ENCODE data around the gene NEUROG3. TPM values are rescaled to one million over a fixed set of nuclear protein-coding genes. Genes with fewer than 3 reads are reported as not detected.

NEUROG3 gene
- total and polyA plus RNA-seq, 3 donors from 2014 or later = not detected

DNA sequence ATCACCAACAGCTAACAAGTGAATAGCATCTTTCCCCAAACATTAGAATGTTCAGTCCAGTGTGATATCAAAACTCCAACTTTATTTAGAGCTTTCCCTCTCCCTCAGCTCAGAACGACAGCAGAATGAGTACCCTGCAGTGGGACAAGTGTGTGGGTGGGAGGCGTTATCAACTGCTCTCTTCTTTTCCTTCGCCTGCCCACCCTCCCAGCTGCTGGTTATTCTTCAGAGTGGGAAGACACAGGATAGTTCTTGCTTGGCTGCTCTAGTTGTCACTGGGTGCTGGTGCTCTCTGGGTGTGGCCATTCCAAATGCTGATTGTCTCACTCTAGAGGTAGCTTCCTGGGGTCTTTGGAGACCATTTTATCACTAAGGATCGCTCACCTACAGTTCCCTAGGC, 43.1 kb upstream of the NEUROG3 start:
- TF ChIP-seq, protein P1, sequence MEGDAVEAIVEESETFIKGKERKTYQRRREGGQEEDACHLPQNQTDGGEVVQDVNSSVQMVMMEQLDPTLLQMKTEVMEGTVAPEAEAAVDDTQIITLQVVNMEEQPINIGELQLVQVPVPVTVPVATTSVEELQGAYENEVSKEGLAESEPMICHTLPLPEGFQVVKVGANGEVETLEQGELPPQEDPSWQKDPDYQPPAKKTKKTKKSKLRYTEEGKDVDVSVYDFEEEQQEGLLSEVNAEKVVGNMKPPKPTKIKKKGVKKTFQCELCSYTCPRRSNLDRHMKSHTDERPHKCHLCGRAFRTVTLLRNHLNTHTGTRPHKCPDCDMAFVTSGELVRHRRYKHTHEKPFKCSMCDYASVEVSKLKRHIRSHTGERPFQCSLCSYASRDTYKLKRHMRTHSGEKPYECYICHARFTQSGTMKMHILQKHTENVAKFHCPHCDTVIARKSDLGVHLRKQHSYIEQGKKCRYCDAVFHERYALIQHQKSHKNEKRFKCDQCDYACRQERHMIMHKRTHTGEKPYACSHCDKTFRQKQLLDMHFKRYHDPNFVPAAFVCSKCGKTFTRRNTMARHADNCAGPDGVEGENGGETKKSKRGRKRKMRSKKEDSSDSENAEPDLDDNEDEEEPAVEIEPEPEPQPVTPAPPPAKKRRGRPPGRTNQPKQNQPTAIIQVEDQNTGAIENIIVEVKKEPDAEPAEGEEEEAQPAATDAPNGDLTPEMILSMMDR (IDR thresholded peaks at IDR 0.05) = no peak
- no peak for TF ChIP-seq POLR2A (IDR thresholded peaks at IDR 0.05)
- Histone ChIP-seq H3K27me3 (no peaks in the 10 kb centered on the region), H3K4me1 (no peaks in the 10 kb centered on the region), H3K27ac (no peak overlapping the region), H3K36me3 (ENCODE audit: low read depth, missing control alignments) (no peaks in the 10 kb centered on the region), H3K9me3 (no peaks in the 10 kb centered on the region), H3K4me3 (no peak overlapping the region)
- 59 to 62% methylated on average over 4 of the region's 4 CpGs for WGBS, 2 donors
- DNase-seq = no peak
- intact Hi-C loops (cut with DNase I; ENCODE audit: low total_unique reads) = no loop called here

DNA sequence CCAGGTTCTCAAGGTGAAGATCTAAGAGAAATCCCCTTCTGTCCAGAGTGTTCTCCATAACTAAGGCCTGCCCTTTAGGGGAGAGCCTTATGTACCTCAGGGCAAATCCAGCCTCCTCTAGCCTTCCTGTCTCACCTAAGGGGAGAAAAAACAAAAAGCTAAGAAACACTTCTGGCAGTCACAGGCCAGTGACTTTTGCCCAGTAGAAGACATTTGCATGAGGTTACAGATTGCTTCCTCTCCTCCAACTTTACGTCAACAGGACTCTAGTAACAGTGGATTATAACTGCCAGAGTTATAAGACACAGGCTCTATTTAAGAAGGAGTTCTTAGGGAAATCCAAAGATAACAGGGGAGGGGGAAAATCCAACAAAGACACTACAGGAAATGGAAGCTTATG, 40.9 kb upstream of the NEUROG3 start:
- no peaks in the 10 kb centered on the region for H3K9me3 ChIP-seq

DNA sequence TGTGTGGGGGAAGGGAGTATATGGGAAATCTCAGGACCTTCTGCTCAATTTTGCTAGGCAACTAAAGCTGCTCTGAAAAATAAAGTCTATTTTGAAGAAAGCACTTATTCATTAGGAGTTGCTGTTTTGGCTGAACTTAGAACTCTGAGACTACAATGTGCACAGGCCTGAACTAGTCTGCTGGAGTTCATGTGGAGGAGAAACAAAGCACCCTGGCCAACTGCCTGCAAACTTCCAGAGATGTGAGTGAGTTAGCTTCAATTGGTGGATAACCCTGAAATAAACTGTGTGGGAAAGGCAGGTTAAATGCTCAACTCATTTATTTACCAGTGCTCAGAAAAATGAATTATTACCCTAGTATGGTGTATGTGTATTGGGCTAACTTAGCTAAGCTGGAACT, 39.5 kb upstream of the NEUROG3 start:
- no peak overlapping the region for H3K27ac ChIP-seq
- no peaks in the 10 kb centered on the region for H3K4me1 ChIP-seq
- intact Hi-C loops (cut with DNase I; ENCODE audit: low total_unique reads) = no loop called here
- no peaks in the 10 kb centered on the region for H3K27me3 ChIP-seq
- H3K9me3 ChIP-seq = no peaks in the 10 kb centered on the region
- TF ChIP-seq, protein P1 (IDR thresholded peaks at IDR 0.05) = no peak
- TF ChIP-seq POLR2A (IDR thresholded peaks at IDR 0.05) = no peak
- no peaks in the 10 kb centered on the region for H3K36me3 ChIP-seq (ENCODE audit: low read depth, missing control alignments)
- DNase-seq = no peak
- H3K4me3 ChIP-seq = no peak overlapping the region

More for the DNA sequence above, 40.9 kb upstream of the NEUROG3 start:
- no peak for DNase-seq
- no peak overlapping the region for H3K27ac ChIP-seq
- 83 to 96% methylated on average over 1 of the region's 1 CpG for WGBS, 2 donors
- intact Hi-C loops (cut with DNase I; ENCODE audit: low total_unique reads) = no loop called here
- H3K36me3 ChIP-seq (ENCODE audit: low read depth, missing control alignments) = no peaks in the 10 kb centered on the region
- TF ChIP-seq, protein P1 (IDR thresholded peaks at IDR 0.05) = no peak
- no peak for TF ChIP-seq POLR2A (IDR thresholded peaks at IDR 0.05)
- no peaks in the 10 kb centered on the region for H3K4me1 ChIP-seq
- H3K27me3 ChIP-seq = no peaks in the 10 kb centered on the region
- no peak overlapping the region for H3K4me3 ChIP-seq

DNA sequence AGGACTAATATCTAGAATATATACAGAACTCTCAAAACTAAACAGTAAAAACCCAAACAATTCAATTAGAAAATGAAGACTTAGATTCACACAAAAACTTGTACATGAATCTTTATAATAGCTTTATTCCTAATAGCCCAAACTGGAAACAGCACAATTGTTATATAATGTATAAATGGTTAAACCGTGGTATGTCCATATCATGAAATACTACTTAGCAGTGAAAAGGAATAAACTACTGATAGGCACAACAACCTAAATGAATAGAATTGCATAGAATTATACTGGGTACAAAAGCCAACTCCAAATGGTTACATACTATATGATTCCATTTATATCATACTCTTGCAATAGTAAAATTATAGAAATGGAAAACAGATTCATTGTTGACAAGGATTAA, 35.9 kb upstream of the NEUROG3 start:
- TF ChIP-seq, protein P1 (IDR thresholded peaks at IDR 0.05) = no peak
- no peak for TF ChIP-seq POLR2A (IDR thresholded peaks at IDR 0.05)
- H3K36me3 ChIP-seq (ENCODE audit: low read depth, missing control alignments) = no peaks in the 10 kb centered on the region
- no peaks in the 10 kb centered on the region for H3K4me1 ChIP-seq
- intact Hi-C loops (cut with DNase I; ENCODE audit: low total_unique reads) = no loop called here
- H3K27ac ChIP-seq = no peak overlapping the region
- 27 to 90% methylated on average over 1 of the region's 1 CpG for WGBS, 2 donors
- DNase-seq = no peak
- no peak overlapping the region for H3K4me3 ChIP-seq
- H3K27me3 ChIP-seq = no peaks in the 10 kb centered on the region
- no peaks in the 10 kb centered on the region for H3K9me3 ChIP-seq

DNA sequence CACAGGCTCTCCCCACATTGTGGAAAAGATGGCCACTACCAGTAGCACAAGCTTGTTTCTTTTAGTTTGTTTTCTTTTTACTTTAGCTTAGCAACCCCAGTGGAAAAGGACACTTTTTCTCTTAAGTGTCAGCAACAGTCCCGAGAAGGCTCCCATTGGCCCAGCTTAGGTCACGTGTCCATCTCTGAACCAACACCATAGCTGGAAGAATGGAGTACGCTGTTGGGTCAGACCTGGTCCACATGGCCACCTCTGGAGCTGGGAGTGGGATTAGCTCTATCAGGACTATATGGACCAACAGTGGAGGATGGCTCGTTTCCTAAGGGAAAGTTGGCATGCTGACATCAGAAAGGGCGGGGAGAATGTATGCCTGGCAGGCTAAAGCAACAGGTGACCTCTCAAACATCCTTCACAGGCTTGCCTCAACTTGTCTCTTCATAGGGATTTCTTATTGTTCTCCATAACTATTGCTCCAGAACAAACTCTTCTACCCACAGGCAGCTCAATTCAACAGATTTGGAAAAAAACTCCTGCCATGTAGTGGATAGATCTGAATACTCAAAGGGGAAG, 27.6 kb upstream of the NEUROG3 start:
- H3K27me3 ChIP-seq = no peaks in the 10 kb centered on the region
- H3K4me1 ChIP-seq = no peaks in the 10 kb centered on the region
- no peaks in the 10 kb centered on the region for H3K9me3 ChIP-seq
- H3K36me3 ChIP-seq (ENCODE audit: low read depth, missing control alignments) = no peaks in the 10 kb centered on the region
- H3K4me3 ChIP-seq = no peak overlapping the region
- no peak overlapping the region for H3K27ac ChIP-seq
- TF ChIP-seq, protein P1 (IDR thresholded peaks at IDR 0.05) = no peak
- no peak for TF ChIP-seq POLR2A (IDR thresholded peaks at IDR 0.05)
- intact Hi-C loops (cut with DNase I; ENCODE audit: low total_unique reads) = no loop called here
- DNase-seq = no peak
- WGBS, 2 donors = 70 to 78% methylated on average over 5 of the region's 5 CpGs

Data from testis (tissue), 3 donors.